GM19238 (cell line): ENCODE measurements around the gene TM9SF2.
A peak's percentile ranks its signal among the peaks of the same experiment; 100 is the strongest.
"Not testable (repeated sequence)": the region's sequence is repeated elsewhere in the genome, so short reads cannot be mapped to it uniquely, and the experiment has no call there.

Source experiments
- DNase-seq: peaks from one replicate; pipeline ENCODE4 v3.0.0; 2011; ENCODE audit warnings: low spot score; ENCODE audit not compliant: insufficient read length

The TM9SF2 gene

GRCh38 chr13:99536023-99536422, 34.8 kb downstream of the TM9SF2 start:
- DNase-seq = no peak

- no peak for DNase-seq
These were observed 39.3 kb downstream of the TM9SF2 start for GRCh38 chr13:99540530-99540929.

GRCh38 chr13:99542788-99543406, 41.6 kb downstream of the TM9SF2 start:
- peak; percentile 48 for DNase-seq

GRCh38 chr13:99545361-99545760, 44.1 kb downstream of the TM9SF2 start:
- no peak for DNase-seq

- DNase-seq = no peak
These were observed 44.7 kb downstream of the TM9SF2 start for GRCh38 chr13:99545979-99546378.

- DNase-seq = no peak
These were observed 45.6 kb downstream of the TM9SF2 start for GRCh38 chr13:99546878-99547277.

- DNase-seq = no peak
These were observed 47.2 kb downstream of the TM9SF2 start for GRCh38 chr13:99548448-99548847.

GRCh38 chr13:99553033-99553432, 51.8 kb downstream of the TM9SF2 start:
- DNase-seq = no peak

GRCh38 chr13:99555149-99555548, 53.9 kb downstream of the TM9SF2 start:
- no peak for DNase-seq

GRCh38 chr13:99556867-99557443, 55.7 kb downstream of the TM9SF2 start:
- no peak for DNase-seq

- no peak for DNase-seq
These were observed 57.4 kb downstream of the TM9SF2 start for GRCh38 chr13:99558570-99559180.

- no peak for DNase-seq
These were observed 58.3 kb downstream of the TM9SF2 start for GRCh38 chr13:99559560-99559959.

GRCh38 chr13:99563404-99563803, 62.1 kb downstream of the TM9SF2 start:
- no peak for DNase-seq

GRCh38 chr13:99564386-99564785, 63.1 kb downstream of the TM9SF2 start:
- DNase-seq = no peak

- DNase-seq = no peak
These were observed 64.3 kb downstream of the TM9SF2 start for GRCh38 chr13:99565478-99566124.

GRCh38 chr13:99566125-99567083, 65.1 kb downstream of the TM9SF2 start:
- no peak for DNase-seq

GRCh38 chr13:99568901-99569300, 67.6 kb downstream of the TM9SF2 start:
- not testable (repeated sequence) for DNase-seq

- DNase-seq = no peak
These were observed 70.9 kb downstream of the TM9SF2 start for GRCh38 chr13:99572131-99572530.

- no peak for DNase-seq
These were observed 71.6 kb downstream of the TM9SF2 start for GRCh38 chr13:99572921-99573320.

- no peak for DNase-seq
These were observed 74.3 kb downstream of the TM9SF2 start for GRCh38 chr13:99575376-99576120.
